Colonic mucosa (tissue), 4 donors: ENCODE measurements around the gene DIP2B. TPM values are rescaled to one million over a fixed set of nuclear protein-coding genes. Genes with fewer than 3 reads are reported as not detected.
A peak's percentile ranks its signal among the peaks of the same experiment; 100 is the strongest.

Experiments used
- DNase-seq: peaks from one replicate; pipeline ENCODE4 v3.0.0-alpha.2; 2020
- H3K27ac ChIP-seq: fragments of 200-600 bp; one replicate; pipeline ENCODE4 v1.8.0; 2021
- H3K27me3 ChIP-seq: fragments of 200-600 bp; one replicate; pipeline ENCODE4 v1.8.0; 2021
- H3K36me3 ChIP-seq: fragments of 200-600 bp; one replicate; pipeline ENCODE4 v1.8.0; 2021
- H3K4me1 ChIP-seq: fragments of 200-600 bp; one replicate; pipeline ENCODE4 v1.8.0; 2021; ENCODE audit warnings: mild to moderate bottlenecking
- H3K4me3 ChIP-seq: fragments of 200-600 bp; one replicate; pipeline ENCODE4 v1.8.0; 2021
- H3K9ac ChIP-seq, 2 donors: one replicate each; pipeline ENCODE4 v1.7.0; 2013; ENCODE audit warnings: control low read depth in 2 of 2, low read depth in 2 of 2, low read length in 2 of 2
- H3K9me3 ChIP-seq: fragments of 200-600 bp; one replicate; pipeline ENCODE4 v1.8.0; 2021
- CTCF ChIP-seq: fragments of 200-600 bp; IDR thresholded peaks from one replicate; pipeline ENCODE4 v1.8.0; 2022; ENCODE audit warnings: antibody characterized with exemption, mild to moderate bottlenecking
- intact Hi-C: fragments of 100-400 bp; cut with DNase I; formaldehyde crosslinking; loops from one replicate; pipeline ENCODE4 v1.14.1; 2022
- total RNA-seq, 2 donors: library from RNA; stranded (reverse); fragmentation: NEBNext Ultra II Directional in 1 of 2; extraction: Animal tissue kit (Norgen Biotek cat#: 25700) in 1 of 2; gene quantifications; one replicate each; pipeline ENCODE4 v1.2.1, GENCODE V29; 2021
- donor health status: healthy.
- donor health status: DM: no; HTN: no; CAD: no.
- donor health status: DM: no; HTN: no; CAD: no.

The DIP2B gene
- total RNA-seq, 2 donors from 2014 or later, result 34.3 to 36.8 TPM

- intact Hi-C loops, result loop anchor here (2.0 kb wide), 1 partner anchor 132 kb away; the partner anchor contains the start of gene DIP2B
- Histone ChIP-seq H3K27me3 (no peaks in the 10 kb centered on the region), H3K9ac (no peak overlapping the region), H3K9me3 (no peaks in the 10 kb centered on the region), H3K36me3 (no peaks in the 10 kb centered on the region), H3K27ac (no peak overlapping the region), H3K4me3 (no peak overlapping the region), H3K4me1 (peaks cover 9% of the 10 kb centered on the region)
- TF ChIP-seq CTCF, result no peak
- no peak for DNase-seq
These were observed 131.7 kb downstream of the DIP2B start for GRCh38 chr12:50636505-50636904.

- peak; percentile 62 for TF ChIP-seq CTCF
- intact Hi-C loops, result loop anchor here (2.0 kb wide), 1 partner anchor 133 kb away; the partner anchor contains the start of gene DIP2B
- Histone ChIP-seq H3K9me3 (no peaks in the 10 kb centered on the region), H3K4me3 (no peak overlapping the region), H3K27ac (no peak overlapping the region), H3K9ac (no peak overlapping the region), H3K27me3 (no peaks in the 10 kb centered on the region), H3K36me3 (no peaks in the 10 kb centered on the region), H3K4me1 (peaks cover 9% of the 10 kb centered on the region)
- DNase-seq, result no peak
These were observed 133.2 kb downstream of the DIP2B start for GRCh38 chr12:50637870-50638481.

GRCh38 chr12:50638482-50638880 is 133.7 kb downstream of the DIP2B start:
- no peaks in the 10 kb centered on the region for H3K27me3 ChIP-seq
- no peak for TF ChIP-seq CTCF
- no peaks in the 10 kb centered on the region for H3K36me3 ChIP-seq
- no peak overlapping the region for H3K27ac ChIP-seq
- DNase-seq, result no peak
- H3K9me3 ChIP-seq, result no peaks in the 10 kb centered on the region
- H3K4me1 ChIP-seq, result peaks cover 9% of the 10 kb centered on the region
- H3K4me3 ChIP-seq, result no peak overlapping the region
- H3K9ac ChIP-seq, result no peak overlapping the region
- intact Hi-C loops, result no loop called here

- peaks cover 9% of the 10 kb centered on the region for H3K4me1 ChIP-seq
- no peak for TF ChIP-seq CTCF
These were observed 134.9 kb downstream of the DIP2B start for GRCh38 chr12:50639721-50640120.

GRCh38 chr12:50640321-50640939 is 135.6 kb downstream of the DIP2B start:
- H3K27ac ChIP-seq, result no peak overlapping the region
- peaks cover 5% of the 10 kb centered on the region for H3K4me1 ChIP-seq
- H3K4me3 ChIP-seq, result no peak overlapping the region
- DNase-seq, result no peak
- H3K9ac ChIP-seq, result no peak overlapping the region
- no peak for TF ChIP-seq CTCF
- no peaks in the 10 kb centered on the region for H3K27me3 ChIP-seq
- intact Hi-C loops, result no loop called here
- no peaks in the 10 kb centered on the region for H3K36me3 ChIP-seq
- H3K9me3 ChIP-seq, result no peaks in the 10 kb centered on the region

More at GRCh38 chr12:50639721-50640120, 134.9 kb downstream of the DIP2B start:
- H3K27ac ChIP-seq, result no peak overlapping the region
- intact Hi-C loops, result no loop called here
- DNase-seq, result no peak
- H3K27me3 ChIP-seq, result no peaks in the 10 kb centered on the region
- no peaks in the 10 kb centered on the region for H3K9me3 ChIP-seq
- no peak overlapping the region for H3K4me3 ChIP-seq
- H3K9ac ChIP-seq, result no peak overlapping the region
- no peaks in the 10 kb centered on the region for H3K36me3 ChIP-seq
